Transverse colon (tissue), 4 donors: ENCODE results near the gene TAC3. TPM values are rescaled to one million over a fixed set of nuclear protein-coding genes. Genes with fewer than 3 reads are reported as not detected.
A peak's percentile ranks its signal among the peaks of the same experiment; 100 is the strongest.

Experiments used
- DNase-seq: peaks from one replicate; pipeline ENCODE4 v3.0.0-alpha.2; 2019
- H3K27ac ChIP-seq, 4 donors: fragments of 200-600 bp; sonication (generic); 2 replicates each; pipeline ENCODE4 v1.5.1; 2016 to 2018; ENCODE audit warnings: inconsistent platforms in 4 of 4
- H3K27me3 ChIP-seq: fragments of 200-600 bp; sonication (generic); 2 replicates; pipeline ENCODE4 v1.5.1; 2017; ENCODE audit warnings: inconsistent platforms
- H3K36me3 ChIP-seq, 4 donors: fragments of 200-600 bp; sonication (generic); 2 replicates each; pipeline ENCODE4 v1.5.1; 2017 to 2019; ENCODE audit warnings: inconsistent platforms in 4 of 4
- H3K4me1 ChIP-seq, 4 donors: fragments of 200-600 bp; sonication (generic); 2 replicates each; pipeline ENCODE4 v1.5.1; 2017 to 2020; ENCODE audit warnings: inconsistent platforms in 4 of 4
- H3K4me3 ChIP-seq, 4 donors: fragments of 200-600 bp; sonication (generic); 1 replicate in 1 of 4; 2 replicates in 3 of 4; pipeline versions ENCODE4 v1.5.1 to v1.6.1; 2017 to 2019; ENCODE audit warnings: inconsistent platforms in 4 of 4
- H3K9me3 ChIP-seq, 2 donors: fragments of 200-600 bp; sonication (generic); 2 replicates each; pipeline ENCODE4 v1.5.1; 2017 to 2019; ENCODE audit warnings: inconsistent platforms in 2 of 2
- EP300 ChIP-seq: sonication (generic); formaldehyde crosslinking; IDR thresholded peaks from one replicate; pipeline ENCODE4 v1.6.1; 2017; ENCODE audit warnings: antibody characterized with exemption, low read depth
- POLR2A ChIP-seq: fragments of 450-650 bp; IDR thresholded peaks from one replicate; pipeline ENCODE4 v1.6.1; 2016; ENCODE audit warnings: antibody characterized with exemption, mild to moderate bottlenecking, moderate library complexity
- POLR2AphosphoS5 ChIP-seq, 3 donors: sonication (generic); formaldehyde crosslinking; IDR thresholded peaks; one replicate each; pipeline ENCODE4 v1.6.1; 2016; ENCODE audit warnings: antibody characterized with exemption in 3 of 3
- WGBS, 2 donors: methylation state at CpG; one replicate each; pipeline ENCODE4 v1.1.5; 2018; ENCODE audit warnings: low coverage in 1 of 2; 5-methylcytosine and 5-hydroxymethylcytosine counted together
- in situ Hi-C, 4 donors: fragments of 200-750 bp; cut with MboI; loops; one replicate each; pipeline versions ENCODE4 v1.15.0 to v1.15.1; 2017; ENCODE audit warnings: low sequenced_read_pairs in 3 of 4, low pct_ligation_motif_present in 1 of 4, low pct_unique_long_range_greater_than_20kb in 1 of 4
- intact Hi-C: fragments of 100-400 bp; cut with DNase I; formaldehyde crosslinking; loops from one replicate; pipeline ENCODE4 v1.15.1; 2023; ENCODE audit warnings: low total_unique reads
- total RNA-seq, 4 donors: library from RNA; depleted of rRNA; stranded (reverse); fragments of >200 nt; gene quantifications; one replicate each; pipeline ENCODE4 v1.1.0, GENCODE V29; 2016
- TF ChIP-seq, protein P1 (sequence below), 5 experiments: fragments of 200-600 bp in 3 of 5; fragments of 450-650 bp in 2 of 5; sonication (generic) in 3 of 5; IDR thresholded peaks; 1 replicate in 2 of 5; 2 replicates in 3 of 5; pipeline ENCODE4 v1.5.1; 2016 to 2017; ENCODE audit warnings: antibody characterized with exemption in 5 of 5, inconsistent platforms in 3 of 5, mild to moderate bottlenecking in 2 of 5, moderate library complexity in 1 of 5

TAC3 gene
- total RNA-seq, 4 donors from 2014 or later = 2.5 to 47.1 (median 9.2) TPM; not detected in 1

- H3K27me3 ChIP-seq = no peaks in the 10 kb centered on the region
- H3K4me3 ChIP-seq = no peak overlapping the region
- 67 to 94% methylated on average over 3 to 12 of the region's 12 CpGs for WGBS, 2 donors
- H3K9me3 ChIP-seq = no peaks in the 10 kb centered on the region
- H3K27ac ChIP-seq = no peak overlapping the region
- H3K36me3 ChIP-seq = no peaks in the 10 kb centered on the region
- peaks cover 7 to 17% (median 11%) of the 10 kb centered on the region in 4 donors for H3K4me1 ChIP-seq
- in situ Hi-C loops = loop anchor here in 1 of 4 donors (10.0 kb wide), 1 partner anchor 163 kb away; no protein-coding TSS in a partner anchor
- no peak for DNase-seq
- TF ChIP-seq, protein P1, sequence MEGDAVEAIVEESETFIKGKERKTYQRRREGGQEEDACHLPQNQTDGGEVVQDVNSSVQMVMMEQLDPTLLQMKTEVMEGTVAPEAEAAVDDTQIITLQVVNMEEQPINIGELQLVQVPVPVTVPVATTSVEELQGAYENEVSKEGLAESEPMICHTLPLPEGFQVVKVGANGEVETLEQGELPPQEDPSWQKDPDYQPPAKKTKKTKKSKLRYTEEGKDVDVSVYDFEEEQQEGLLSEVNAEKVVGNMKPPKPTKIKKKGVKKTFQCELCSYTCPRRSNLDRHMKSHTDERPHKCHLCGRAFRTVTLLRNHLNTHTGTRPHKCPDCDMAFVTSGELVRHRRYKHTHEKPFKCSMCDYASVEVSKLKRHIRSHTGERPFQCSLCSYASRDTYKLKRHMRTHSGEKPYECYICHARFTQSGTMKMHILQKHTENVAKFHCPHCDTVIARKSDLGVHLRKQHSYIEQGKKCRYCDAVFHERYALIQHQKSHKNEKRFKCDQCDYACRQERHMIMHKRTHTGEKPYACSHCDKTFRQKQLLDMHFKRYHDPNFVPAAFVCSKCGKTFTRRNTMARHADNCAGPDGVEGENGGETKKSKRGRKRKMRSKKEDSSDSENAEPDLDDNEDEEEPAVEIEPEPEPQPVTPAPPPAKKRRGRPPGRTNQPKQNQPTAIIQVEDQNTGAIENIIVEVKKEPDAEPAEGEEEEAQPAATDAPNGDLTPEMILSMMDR (IDR thresholded peaks at IDR 0.05) = no peak
- TF ChIP-seq EP300 (no peak), POLR2AphosphoS5 (IDR thresholded peaks at IDR 0.05) (no peak), POLR2A (no peak)
- intact Hi-C loops = loop anchor here (2.0 kb wide), 1 partner anchor 53 kb away; no protein-coding TSS in a partner anchor
Measured at GRCh38 chr12:57011438-57012424, 4.6 kb downstream of the TAC3 start.

DNA sequence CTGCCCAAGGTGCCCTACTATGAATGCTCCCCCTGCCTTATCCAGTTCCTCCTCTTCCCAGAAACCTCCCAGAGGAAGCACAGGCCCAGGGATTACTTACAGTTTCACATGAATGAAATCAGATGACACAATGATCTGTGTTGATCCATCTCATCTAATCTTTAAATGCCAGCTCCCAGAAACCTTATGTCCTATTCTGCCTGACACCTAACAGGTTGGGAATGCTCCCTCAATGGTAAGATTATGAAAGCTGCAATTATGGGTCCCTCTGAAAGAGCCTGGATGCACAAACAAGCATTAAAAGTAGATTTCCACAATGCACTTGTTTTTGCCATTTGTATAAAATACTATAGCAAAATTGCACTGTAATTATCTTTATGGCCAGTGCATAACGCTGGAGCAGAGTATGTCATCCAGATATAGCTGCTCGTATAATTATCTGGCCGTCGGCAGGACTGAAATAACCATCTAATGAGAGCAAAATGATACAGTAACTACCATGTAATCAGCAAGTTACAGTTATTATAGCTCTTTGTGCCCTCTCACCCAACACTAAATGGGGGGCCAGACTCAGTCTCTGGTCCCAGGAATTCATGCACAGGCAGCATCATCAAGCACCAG lies 5.6 kb downstream of the TAC3 start:
- H3K4me1 ChIP-seq = peaks cover 9 to 20% (median 15%) of the 10 kb centered on the region in 4 donors
- in situ Hi-C loops (loop anchor here in 1 of 4 donors (10.0 kb wide), 1 partner anchor 164 kb away; no protein-coding TSS in a partner anchor), intact Hi-C loops (no loop called here)
- no peaks in the 10 kb centered on the region for H3K9me3 ChIP-seq
- no peak for TF ChIP-seq EP300
- no peak for TF ChIP-seq POLR2A
- TF ChIP-seq, protein P1 (IDR thresholded peaks at IDR 0.05) = no peak
- no peak for TF ChIP-seq POLR2AphosphoS5 (IDR thresholded peaks at IDR 0.05)
- 70 to 71% methylated on average over 4 of the region's 4 CpGs for WGBS, 2 donors
- no peaks in the 10 kb centered on the region for H3K36me3 ChIP-seq
- no peak overlapping the region for H3K4me3 ChIP-seq
- DNase-seq = no peak
- no peaks in the 10 kb centered on the region for H3K27me3 ChIP-seq
- no peak overlapping the region for H3K27ac ChIP-seq

DNA sequence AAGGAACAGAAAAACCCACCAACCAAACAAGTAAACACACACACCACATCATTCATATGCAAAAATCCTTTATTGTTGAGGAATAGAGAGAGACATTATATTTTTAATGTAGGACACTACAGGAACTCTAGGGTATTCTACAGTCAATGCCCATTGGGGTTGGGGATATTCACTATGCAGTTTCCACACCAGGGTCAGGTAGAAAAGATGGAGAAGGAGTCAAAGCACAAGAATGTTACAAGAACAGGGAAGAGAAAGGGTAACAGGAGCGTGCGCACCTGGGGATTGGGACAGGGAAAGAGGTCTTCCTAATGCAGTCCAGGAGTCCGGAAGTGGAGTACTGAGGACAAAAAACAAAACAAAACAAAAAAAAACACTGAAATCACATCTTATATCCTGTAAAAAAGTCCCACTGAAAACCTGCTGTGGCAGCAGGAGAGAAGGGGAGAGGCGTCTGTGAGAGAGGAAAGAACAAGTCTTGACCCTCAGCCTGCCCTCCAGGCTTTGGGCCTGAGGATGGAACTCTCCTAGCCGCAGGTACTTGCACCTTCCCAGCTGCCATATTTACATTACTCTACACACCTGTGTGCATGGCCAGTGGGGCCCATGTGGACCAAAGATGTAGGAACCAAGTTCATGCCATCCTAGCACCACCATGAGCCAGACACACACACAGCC lies 6.2 kb downstream of the TAC3 start:
- Histone ChIP-seq H3K27me3 (no peaks in the 10 kb centered on the region), H3K27ac (no peak overlapping the region), H3K4me3 (no peak overlapping the region), H3K9me3 (no peaks in the 10 kb centered on the region), H3K4me1 (peaks cover 9 to 27% (median 21%) of the 10 kb centered on the region in 4 donors), H3K36me3 (no peaks in the 10 kb centered on the region)
- no peak for TF ChIP-seq POLR2AphosphoS5 (IDR thresholded peaks at IDR 0.05)
- DNase-seq = no peak
- intact Hi-C loops (loop anchor here (10.0 kb wide), 1 partner anchor 175 kb away; no protein-coding TSS in a partner anchor), in situ Hi-C loops (loop anchor here in 3 of 4 donors (10.0 kb wide), 3 partner anchors 45 to 165 kb away; partner anchors contain the start of gene MYO1A (in 1 of the 3))
- WGBS, 2 donors = 92 to 100% methylated on average over 3 to 5 of the region's 5 CpGs

- Histone ChIP-seq H3K27ac (peak overlapping the region; percentile 33 to 66 (median 52)), H3K36me3 (peaks cover 0 to 3% (median 0%) of the 10 kb centered on the region in 4 donors), H3K4me1 (peaks cover 9 to 32% (median 23%) of the 10 kb centered on the region in 4 donors), H3K9me3 (no peaks in the 10 kb centered on the region), H3K27me3 (no peaks in the 10 kb centered on the region), H3K4me3 (no peak overlapping the region)
- in situ Hi-C loops = loop anchor here in 2 of 4 donors (10.0 kb wide), 2 partner anchors 47 to 57 kb away; partner anchors contain the start of gene MYO1A (in 1 of the 2)
- DNase-seq = no peak
- TF ChIP-seq, protein P1 (IDR thresholded peaks at IDR 0.05) = peak; percentile 58 to 76 (median 64)
- no peak for TF ChIP-seq EP300
- intact Hi-C loops = loop anchor here (10.0 kb wide), 1 partner anchor 177 kb away; no protein-coding TSS in a partner anchor
Measured at GRCh38 chr12:57008178-57008577, 8.2 kb downstream of the TAC3 start.
